ENCODE results near the gene PEX19. TPM values are rescaled to one million over a fixed set of nuclear protein-coding genes. Genes with fewer than 3 reads are reported as not detected.

Gene PEX19
- total RNA-seq, 2 experiments from 2014 or later: 34.7 to 47.3 TPM

GRCh38 chr1:160236806-160237205, 48.1 kb downstream of the PEX19 start:
- POLR2A ChIA-PET: no interaction called here

GRCh38 chr1:160232911-160233310, 52.0 kb downstream of the PEX19 start:
- no peaks in the 10 kb centered on the region for H3K9me3 ChIP-seq (ENCODE audit: low read length)
- H3K36me3 ChIP-seq (ENCODE audit: insufficient read depth, low read length): peaks cover 93% of the 10 kb centered on the region
- H3K9me2 ChIP-seq (ENCODE audit: insufficient read depth, low read length): no peaks in the 10 kb centered on the region
- no peak for TF ChIP-seq EZH2phosphoT487 (IDR thresholded peaks at IDR 0.05; ENCODE audit: borderline replicate concordance, low read depth, low read length)
- TF ChIP-seq CTCF (conservative IDR thresholded peaks at IDR 0.05; ENCODE audit: low read length): no peak
- intact Hi-C loops (cut with micrococcal nuclease; ENCODE audit: unreplicated experiment): no loop called here
- ChIA-PET CTCF (ENCODE audit: unreplicated experiment) (no interaction called here), POLR2A (interaction anchor here (0.6 to 1.7 kb wide), 5 partner anchors 11 to 29 kb away, joined by 3 to 8 read pairs (median 3); partner anchors contain the start of gene DCAF8)
- H3K4me1 ChIP-seq (ENCODE audit: insufficient read depth, low read length, poor library complexity, severe bottlenecking): no peaks in the 10 kb centered on the region
- H2AFZ ChIP-seq (ENCODE audit: low read length): no peak overlapping the region
- no peak for DNase-seq (ENCODE audit: low spot score)
- no peaks in the 10 kb centered on the region for H4K20me1 ChIP-seq (ENCODE audit: insufficient read depth, low read length)
- H3K27ac ChIP-seq (ENCODE audit: low read depth, low read length, poor library complexity, severe bottlenecking): no peak overlapping the region
- H3K4me2 ChIP-seq (ENCODE audit: low read length): no peak overlapping the region
- no peak overlapping the region for H3K4me3 ChIP-seq (ENCODE audit: low read depth, low read length, poor library complexity, severe bottlenecking)
- no TSS peak for BruUV-seq (replicated peaks)
- H3K79me2 ChIP-seq (ENCODE audit: insufficient read depth, low read depth, low read length): no peaks in the 10 kb centered on the region

More at GRCh38 chr1:160236806-160237205, 48.1 kb downstream of the PEX19 start:
- no TSS peak for BruUV-seq (replicated peaks)
- no peaks in the 10 kb centered on the region for H3K9me2 ChIP-seq (ENCODE audit: insufficient read depth, low read length)
- H3K36me3 ChIP-seq (ENCODE audit: insufficient read depth, low read length): peaks cover 89% of the 10 kb centered on the region
- CTCF ChIA-PET (ENCODE audit: unreplicated experiment): no interaction called here
- no peak overlapping the region for H2AFZ ChIP-seq (ENCODE audit: low read length)
- no peak overlapping the region for H3K4me3 ChIP-seq (ENCODE audit: low read depth, low read length, poor library complexity, severe bottlenecking)
- no peak overlapping the region for H3K4me2 ChIP-seq (ENCODE audit: low read length)
- TF ChIP-seq EZH2phosphoT487 (IDR thresholded peaks at IDR 0.05; ENCODE audit: borderline replicate concordance, low read depth, low read length): no peak
- TF ChIP-seq CTCF (conservative IDR thresholded peaks at IDR 0.05; ENCODE audit: low read length): no peak
- H3K27ac ChIP-seq (ENCODE audit: low read depth, low read length, poor library complexity, severe bottlenecking): no peak overlapping the region
- DNase-seq (ENCODE audit: low spot score): no peak
- no peaks in the 10 kb centered on the region for H3K79me2 ChIP-seq (ENCODE audit: insufficient read depth, low read depth, low read length)
- no peaks in the 10 kb centered on the region for H3K4me1 ChIP-seq (ENCODE audit: insufficient read depth, low read length, poor library complexity, severe bottlenecking)
- H4K20me1 ChIP-seq (ENCODE audit: insufficient read depth, low read length): 0 out of 2 replicates have a peak, but pooled peaks cover 3% of the 10 kb centered on the region
- intact Hi-C loops (cut with micrococcal nuclease; ENCODE audit: unreplicated experiment): no loop called here
- no peaks in the 10 kb centered on the region for H3K9me3 ChIP-seq (ENCODE audit: low read length)

GRCh38 chr1:160228431-160228830, 56.5 kb downstream of the PEX19 start:
- H3K4me1 ChIP-seq (ENCODE audit: insufficient read depth, low read length, poor library complexity, severe bottlenecking): no peaks in the 10 kb centered on the region
- no peaks in the 10 kb centered on the region for H3K9me3 ChIP-seq (ENCODE audit: low read length)
- no peak overlapping the region for H2AFZ ChIP-seq (ENCODE audit: low read length)
- intact Hi-C loops (cut with micrococcal nuclease; ENCODE audit: unreplicated experiment): no loop called here
- H3K27ac ChIP-seq (ENCODE audit: low read depth, low read length, poor library complexity, severe bottlenecking): no peak overlapping the region
- POLR2A ChIA-PET: interaction anchor here (0.6 to 2.6 kb wide), 5 partner anchors 8 to 751 kb away, joined by 3 to 7 read pairs (median 3); no protein-coding TSS in a partner anchor
- H3K79me2 ChIP-seq (ENCODE audit: insufficient read depth, low read depth, low read length): no peaks in the 10 kb centered on the region
- BruUV-seq (replicated peaks): no TSS peak
- no peaks in the 10 kb centered on the region for H3K9me2 ChIP-seq (ENCODE audit: insufficient read depth, low read length)
- H4K20me1 ChIP-seq (ENCODE audit: insufficient read depth, low read length): no peaks in the 10 kb centered on the region
- DNase-seq (ENCODE audit: low spot score): no peak
- no peak overlapping the region for H3K4me2 ChIP-seq (ENCODE audit: low read length)
- CTCF ChIA-PET (ENCODE audit: unreplicated experiment): no interaction called here
- peaks cover 96% of the 10 kb centered on the region for H3K36me3 ChIP-seq (ENCODE audit: insufficient read depth, low read length)
- H3K4me3 ChIP-seq (ENCODE audit: low read depth, low read length, poor library complexity, severe bottlenecking): no peak overlapping the region
- no peak for TF ChIP-seq EZH2phosphoT487 (IDR thresholded peaks at IDR 0.05; ENCODE audit: borderline replicate concordance, low read depth, low read length)
- no peak for TF ChIP-seq CTCF (conservative IDR thresholded peaks at IDR 0.05; ENCODE audit: low read length)

Data from OCI-LY7 (cell line).